Measurements from ENCODE around the gene HSPH1.

- TF ChIP-seq, protein P1, sequence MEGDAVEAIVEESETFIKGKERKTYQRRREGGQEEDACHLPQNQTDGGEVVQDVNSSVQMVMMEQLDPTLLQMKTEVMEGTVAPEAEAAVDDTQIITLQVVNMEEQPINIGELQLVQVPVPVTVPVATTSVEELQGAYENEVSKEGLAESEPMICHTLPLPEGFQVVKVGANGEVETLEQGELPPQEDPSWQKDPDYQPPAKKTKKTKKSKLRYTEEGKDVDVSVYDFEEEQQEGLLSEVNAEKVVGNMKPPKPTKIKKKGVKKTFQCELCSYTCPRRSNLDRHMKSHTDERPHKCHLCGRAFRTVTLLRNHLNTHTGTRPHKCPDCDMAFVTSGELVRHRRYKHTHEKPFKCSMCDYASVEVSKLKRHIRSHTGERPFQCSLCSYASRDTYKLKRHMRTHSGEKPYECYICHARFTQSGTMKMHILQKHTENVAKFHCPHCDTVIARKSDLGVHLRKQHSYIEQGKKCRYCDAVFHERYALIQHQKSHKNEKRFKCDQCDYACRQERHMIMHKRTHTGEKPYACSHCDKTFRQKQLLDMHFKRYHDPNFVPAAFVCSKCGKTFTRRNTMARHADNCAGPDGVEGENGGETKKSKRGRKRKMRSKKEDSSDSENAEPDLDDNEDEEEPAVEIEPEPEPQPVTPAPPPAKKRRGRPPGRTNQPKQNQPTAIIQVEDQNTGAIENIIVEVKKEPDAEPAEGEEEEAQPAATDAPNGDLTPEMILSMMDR (conservative IDR thresholded peaks at IDR 0.05; ENCODE audit: low read length) = no peak
- TF ChIP-seq EZH2phosphoT487 (IDR thresholded peaks at IDR 0.05; ENCODE audit: borderline replicate concordance) = no peak
Measured at GRCh38 chr13:31198519-31198918, 36.8 kb upstream of the HSPH1 start.
